Cardiac muscle cell (in vitro differentiated cells and primary cell): ENCODE data around the gene REPS2. TPM values are rescaled to one million over a fixed set of nuclear protein-coding genes. Genes with fewer than 3 reads are reported as not detected.

ENCODE experiments used
- DNase-seq, 2 donors: peaks; one replicate each; pipeline versions ENCODE4 v3.0.0 to v3.0.0-alpha.2; 2010 to 2017; ENCODE audit warnings: low read depth in 1 of 2, low spot score in 1 of 2
- H3K27ac ChIP-seq: fragments of 200-600 bp; sonication (generic); 2 replicates; pipeline ENCODE4 v1.5.1; 2016
- H3K27me3 ChIP-seq: fragments of 200-600 bp; sonication (generic); 2 replicates; pipeline ENCODE4 v1.6.0; 2016; ENCODE audit warnings: control low read depth
- H3K36me3 ChIP-seq: fragments of 200-600 bp; sonication (generic); 2 replicates; pipeline ENCODE4 v1.5.1; 2016; ENCODE audit warnings: control low read depth
- H3K4me1 ChIP-seq: fragments of 200-600 bp; sonication (generic); 2 replicates; pipeline ENCODE4 v1.8.1; 2017; ENCODE audit warnings: low read depth, mild to moderate bottlenecking, mixed run types
- H3K4me3 ChIP-seq: fragments of 200-600 bp; sonication (generic); 2 replicates; pipeline ENCODE4 v1.5.1; 2016; ENCODE audit warnings: mild to moderate bottlenecking
- H3K9me3 ChIP-seq: fragments of 200-600 bp; sonication (generic); 2 replicates; pipeline ENCODE4 v1.5.1; 2017; ENCODE audit warnings: low read depth, mild to moderate bottlenecking, control low read depth
- polyA plus RNA-seq: library from polyadenylated mRNA; unstranded; fragments of >200 nt; fragmentation: Nextera tagmentation; extraction: Ambion mirVana; gene quantifications from 2 replicates; pipeline ENCODE4 v1.2.1, GENCODE V29; 2016
- total RNA-seq: library from RNA; depleted of rRNA; stranded (reverse); fragments of >200 nt; gene quantifications from 2 replicates; pipeline ENCODE4 v1.2.3, GENCODE V29; 2016
- TF ChIP-seq, protein P1 (sequence below): IDR thresholded peaks from 2 replicates; pipeline ENCODE4 v1.5.1; 2012; ENCODE audit warnings: low read depth, mild to moderate bottlenecking, low read length

The REPS2 gene
- total and polyA plus RNA-seq, 2 experiments from 2014 or later, result 6.0 to 9.1 TPM

- H3K36me3 ChIP-seq, result no peaks in the 10 kb centered on the region
- DNase-seq, result no peak
- H3K4me3 ChIP-seq, result no peak overlapping the region
- no peaks in the 10 kb centered on the region for H3K4me1 ChIP-seq
- no peaks in the 10 kb centered on the region for H3K9me3 ChIP-seq
- no peak overlapping the region for H3K27ac ChIP-seq
- TF ChIP-seq, protein P1, sequence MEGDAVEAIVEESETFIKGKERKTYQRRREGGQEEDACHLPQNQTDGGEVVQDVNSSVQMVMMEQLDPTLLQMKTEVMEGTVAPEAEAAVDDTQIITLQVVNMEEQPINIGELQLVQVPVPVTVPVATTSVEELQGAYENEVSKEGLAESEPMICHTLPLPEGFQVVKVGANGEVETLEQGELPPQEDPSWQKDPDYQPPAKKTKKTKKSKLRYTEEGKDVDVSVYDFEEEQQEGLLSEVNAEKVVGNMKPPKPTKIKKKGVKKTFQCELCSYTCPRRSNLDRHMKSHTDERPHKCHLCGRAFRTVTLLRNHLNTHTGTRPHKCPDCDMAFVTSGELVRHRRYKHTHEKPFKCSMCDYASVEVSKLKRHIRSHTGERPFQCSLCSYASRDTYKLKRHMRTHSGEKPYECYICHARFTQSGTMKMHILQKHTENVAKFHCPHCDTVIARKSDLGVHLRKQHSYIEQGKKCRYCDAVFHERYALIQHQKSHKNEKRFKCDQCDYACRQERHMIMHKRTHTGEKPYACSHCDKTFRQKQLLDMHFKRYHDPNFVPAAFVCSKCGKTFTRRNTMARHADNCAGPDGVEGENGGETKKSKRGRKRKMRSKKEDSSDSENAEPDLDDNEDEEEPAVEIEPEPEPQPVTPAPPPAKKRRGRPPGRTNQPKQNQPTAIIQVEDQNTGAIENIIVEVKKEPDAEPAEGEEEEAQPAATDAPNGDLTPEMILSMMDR, result no peak
- H3K27me3 ChIP-seq, result no peaks in the 10 kb centered on the region
These were observed 35.5 kb downstream of the REPS2 start for GRCh38 chrX:16981980-16982379.

DNA sequence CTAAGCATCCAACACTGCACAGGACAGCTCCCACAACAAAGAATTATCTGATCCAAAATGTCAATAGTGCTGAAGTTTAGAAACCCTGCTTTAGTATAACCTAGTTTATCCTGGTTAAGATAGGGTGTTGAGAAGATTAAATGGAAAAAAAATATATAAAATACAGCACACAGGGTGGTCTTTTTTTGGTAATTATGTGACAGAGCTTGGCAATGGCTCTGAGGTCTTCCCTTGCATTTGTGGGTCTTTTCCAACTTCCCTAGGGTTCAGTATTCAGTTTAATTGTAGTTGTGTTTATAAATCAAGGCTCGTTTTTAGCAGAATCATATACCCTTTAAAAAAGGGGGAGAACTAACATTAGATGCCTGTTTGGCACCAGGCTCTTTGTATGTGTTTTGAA is 36.6 kb downstream of the REPS2 start:
- Histone ChIP-seq H3K4me1 (no peaks in the 10 kb centered on the region), H3K27ac (no peak overlapping the region), H3K36me3 (no peaks in the 10 kb centered on the region), H3K4me3 (no peak overlapping the region), H3K9me3 (no peaks in the 10 kb centered on the region), H3K27me3 (no peaks in the 10 kb centered on the region)
- TF ChIP-seq, protein P1, result no peak
- no peak for DNase-seq

DNA sequence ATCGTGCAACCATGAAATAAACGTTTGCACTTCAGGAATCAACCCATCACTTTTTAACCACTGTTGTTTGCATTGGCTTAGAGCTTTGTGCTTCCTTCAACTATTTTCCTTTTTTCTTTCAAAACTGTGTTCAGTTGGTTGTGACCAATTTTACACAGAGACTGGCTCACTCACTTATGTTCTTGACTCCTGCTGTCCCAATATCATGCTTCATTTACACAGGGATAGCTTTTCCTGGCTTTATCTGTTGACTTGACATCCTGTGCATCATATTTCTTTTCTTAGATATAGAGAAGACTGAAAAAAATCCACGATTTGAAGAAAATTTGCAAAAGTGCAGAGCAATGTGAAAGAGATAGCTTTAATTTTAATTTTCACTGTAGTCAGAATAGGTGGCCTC is 38.8 kb downstream of the REPS2 start:
- TF ChIP-seq, protein P1, result no peak
- no peak for DNase-seq
- Histone ChIP-seq H3K27ac (no peak overlapping the region), H3K36me3 (no peaks in the 10 kb centered on the region), H3K9me3 (no peaks in the 10 kb centered on the region), H3K27me3 (no peaks in the 10 kb centered on the region), H3K4me1 (no peaks in the 10 kb centered on the region), H3K4me3 (no peak overlapping the region)

- Histone ChIP-seq H3K9me3 (no peaks in the 10 kb centered on the region), H3K4me3 (no peak overlapping the region), H3K27ac (no peak overlapping the region), H3K4me1 (no peaks in the 10 kb centered on the region), H3K27me3 (no peaks in the 10 kb centered on the region), H3K36me3 (no peaks in the 10 kb centered on the region)
- DNase-seq, result no peak
- TF ChIP-seq, protein P1, result no peak
These were observed 39.7 kb downstream of the REPS2 start for GRCh38 chrX:16986169-16986568.

GRCh38 chrX:16989750-16990149 is 43.3 kb downstream of the REPS2 start:
- TF ChIP-seq, protein P1, result no peak
- no peak for DNase-seq
- Histone ChIP-seq H3K4me3 (no peak overlapping the region), H3K9me3 (no peaks in the 10 kb centered on the region), H3K27ac (no peak overlapping the region), H3K4me1 (peaks cover 8% of the 10 kb centered on the region), H3K36me3 (no peaks in the 10 kb centered on the region), H3K27me3 (no peaks in the 10 kb centered on the region)

- Histone ChIP-seq H3K36me3 (no peaks in the 10 kb centered on the region), H3K27ac (no peak overlapping the region), H3K27me3 (no peaks in the 10 kb centered on the region), H3K9me3 (no peaks in the 10 kb centered on the region), H3K4me3 (no peak overlapping the region), H3K4me1 (peaks cover 8% of the 10 kb centered on the region)
- DNase-seq, result no peak
- TF ChIP-seq, protein P1, result no peak
These were observed 44.4 kb downstream of the REPS2 start for GRCh38 chrX:16990839-16991238.
